HG03045 (cell line): ENCODE results near the gene AREL1.

ENCODE experiments used
- ATAC-seq: cut with Tn5 transposase; IDR thresholded peaks from one replicate; pipeline ENCODE4 v1.9.1; 2021; ENCODE audit warnings: mild to moderate bottlenecking, moderate library complexity; ENCODE audit not compliant: unreplicated experiment

The AREL1 gene

GRCh38 chr14:74661726-74662450, 51.0 kb downstream of the AREL1 start:
- no peak for ATAC-seq

GRCh38 chr14:74660863-74661262, 52.0 kb downstream of the AREL1 start:
- no peak for ATAC-seq

GRCh38 chr14:74660167-74660566, 52.7 kb downstream of the AREL1 start:
- no peak for ATAC-seq

GRCh38 chr14:74658535-74659131, 54.2 kb downstream of the AREL1 start:
- ATAC-seq = no peak

GRCh38 chr14:74656964-74657363, 55.9 kb downstream of the AREL1 start:
- no peak for ATAC-seq

- no peak for ATAC-seq
Measured at GRCh38 chr14:74655599-74656395, 57.1 kb downstream of the AREL1 start.

- no peak for ATAC-seq
Measured at GRCh38 chr14:74654931-74655330, 57.9 kb downstream of the AREL1 start.

- no peak for ATAC-seq
Measured at GRCh38 chr14:74653386-74654138, 59.3 kb downstream of the AREL1 start.

GRCh38 chr14:74652541-74652940, 60.3 kb downstream of the AREL1 start:
- ATAC-seq = no peak

- ATAC-seq = no peak
Measured at GRCh38 chr14:74650927-74651686, 61.8 kb downstream of the AREL1 start.

GRCh38 chr14:74649673-74650072, 63.2 kb downstream of the AREL1 start:
- ATAC-seq = no peak

- no peak for ATAC-seq
Measured at GRCh38 chr14:74649167-74649566, 63.7 kb downstream of the AREL1 start.

GRCh38 chr14:74648601-74649000, 64.3 kb downstream of the AREL1 start:
- no peak for ATAC-seq

GRCh38 chr14:74647678-74648461, 65.0 kb downstream of the AREL1 start:
- no peak for ATAC-seq

- ATAC-seq = no peak
Measured at GRCh38 chr14:74647061-74647677, 65.7 kb downstream of the AREL1 start.

- no peak for ATAC-seq
Measured at GRCh38 chr14:74645756-74646470, 67.0 kb downstream of the AREL1 start.

GRCh38 chr14:74645244-74645643, 67.6 kb downstream of the AREL1 start:
- no peak for ATAC-seq

GRCh38 chr14:74641601-74642391, 71.1 kb downstream of the AREL1 start:
- ATAC-seq = no peak
